H1 (cell line): Measurements from ENCODE around the gene LIPC. TPM values are rescaled to one million over a fixed set of nuclear protein-coding genes. Genes with fewer than 3 reads are reported as not detected.

ENCODE experiments used
- CBX5 ChIP-seq: fragments of 300-800, 300-1000 bp; sonication (generic); IDR thresholded peaks from 2 replicates; pipeline ENCODE4 v1.7.1; 2016; ENCODE audit warnings: antibody characterized with exemption, low read length, low read depth
- E2F6 ChIP-seq: IDR thresholded peaks from 2 replicates; pipeline ENCODE4 v1.6.1; 2012; ENCODE audit warnings: inconsistent platforms
- GTF2F1 ChIP-seq: IDR thresholded peaks from 2 replicates; pipeline ENCODE4 v1.6.1; 2012; ENCODE audit warnings: low read depth, low read length, improper control_type of control experiment, borderline replicate concordance
- RNF2 ChIP-seq: fragments of 200-900, 300-1000 bp; sonication (generic); IDR thresholded peaks from 2 replicates; pipeline ENCODE4 v1.7.1; 2016; ENCODE audit warnings: borderline replicate concordance, low read depth, mild to moderate bottlenecking, antibody characterized with exemption, low read length; ENCODE audit not compliant: poor library complexity, severe bottlenecking; ENCODE audit errors: missing control alignments
- polyA plus RNA-seq, 7 experiments: library from polyadenylated mRNA; depleted of rRNA in 3 of 7; stranded (reverse) in 5 of 7; unstranded in 2 of 7; fragments of >200 nt in 5 of 7; fragments of 200-250 nt in 2 of 7; gene quantifications; 1 replicate in 5 of 7; 2 replicates in 1 of 7; 4 replicates in 1 of 7; pipeline versions ENCODE4 v1.2.1 to v1.2.3, GENCODE V29; 2011 to 2013; ENCODE audit warnings: missing spikeins in 2 of 7, mixed read lengths in 2 of 7
- total RNA-seq: library from RNA; stranded (reverse); fragmentation: NEBNext Ultra II Directional; extraction: Animal tissue kit (Norgen Biotek cat#: 25700); gene quantifications from 2 replicates; pipeline ENCODE4 v1.2.1, GENCODE V29; 2021

The LIPC gene
- total and polyA plus RNA-seq, 2 of the 8 experiments (the other 6 are each of a cell fraction or from before 2014, with no cell fraction given) = not detected

- TF ChIP-seq E2F6 (no peak), GTF2F1 (no peak), RNF2 (no peak), CBX5 (no peak)
Observed at GRCh38 chr15:58460872-58461271, 29.1 kb downstream of the LIPC start (continued).
